ENCODE measurements around the gene KLHL10. TPM values are rescaled to one million over a fixed set of nuclear protein-coding genes. Genes with fewer than 3 reads are reported as not detected.
"Not testable (repeated sequence)": the region's sequence is repeated elsewhere in the genome, so short reads cannot be mapped to it uniquely, and the experiment has no call there.

KLHL10 gene
- total RNA-seq, 1 donor from 2014 or later, result not detected

DNA sequence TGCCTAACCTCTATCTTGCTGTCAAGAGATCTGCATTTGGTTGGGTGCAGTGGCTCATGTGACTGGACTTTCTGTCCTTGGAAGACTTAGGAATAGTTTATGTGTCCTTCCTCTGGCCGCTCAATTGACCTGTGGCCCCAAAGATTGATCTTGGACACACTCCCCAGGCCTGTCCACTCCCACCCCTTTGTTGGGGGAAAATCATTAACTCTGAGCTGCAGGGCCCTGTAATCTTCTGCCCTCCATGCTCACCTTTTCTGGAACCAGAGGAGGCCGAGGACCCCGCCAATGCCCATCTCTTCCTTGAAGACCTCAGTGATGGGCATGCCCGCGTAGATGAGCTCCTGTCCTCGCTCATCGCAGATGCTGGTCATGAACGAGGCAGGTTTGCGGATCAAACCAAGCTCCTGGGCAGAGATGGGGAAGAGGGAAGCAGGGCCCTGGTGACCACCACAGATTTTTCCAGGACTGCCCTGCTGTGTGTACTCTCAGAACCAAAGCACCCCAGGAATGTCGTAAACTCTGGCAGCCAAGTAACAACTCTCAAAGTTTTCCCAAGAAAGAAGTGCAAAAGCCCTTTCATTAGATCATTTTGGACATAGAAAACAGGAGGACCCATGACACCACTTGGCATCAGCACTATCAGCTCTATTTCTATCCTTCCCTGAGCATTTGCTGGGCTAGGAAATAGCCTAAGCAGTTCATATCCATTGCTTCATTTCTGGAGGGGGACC is 36.1 kb downstream of the KLHL10 start:
- no peak overlapping the region for H3K27ac ChIP-seq
- no peaks in the 10 kb centered on the region for H3K4me1 ChIP-seq
- H3K9me3 ChIP-seq, result no peaks in the 10 kb centered on the region
- H3K36me3 ChIP-seq, result peaks cover 43 to 72% of the 10 kb centered on the region in 2 donors
- no peak for DNase-seq (ENCODE audit: low spot score in 2 of 2)
- TF ChIP-seq, protein P1, sequence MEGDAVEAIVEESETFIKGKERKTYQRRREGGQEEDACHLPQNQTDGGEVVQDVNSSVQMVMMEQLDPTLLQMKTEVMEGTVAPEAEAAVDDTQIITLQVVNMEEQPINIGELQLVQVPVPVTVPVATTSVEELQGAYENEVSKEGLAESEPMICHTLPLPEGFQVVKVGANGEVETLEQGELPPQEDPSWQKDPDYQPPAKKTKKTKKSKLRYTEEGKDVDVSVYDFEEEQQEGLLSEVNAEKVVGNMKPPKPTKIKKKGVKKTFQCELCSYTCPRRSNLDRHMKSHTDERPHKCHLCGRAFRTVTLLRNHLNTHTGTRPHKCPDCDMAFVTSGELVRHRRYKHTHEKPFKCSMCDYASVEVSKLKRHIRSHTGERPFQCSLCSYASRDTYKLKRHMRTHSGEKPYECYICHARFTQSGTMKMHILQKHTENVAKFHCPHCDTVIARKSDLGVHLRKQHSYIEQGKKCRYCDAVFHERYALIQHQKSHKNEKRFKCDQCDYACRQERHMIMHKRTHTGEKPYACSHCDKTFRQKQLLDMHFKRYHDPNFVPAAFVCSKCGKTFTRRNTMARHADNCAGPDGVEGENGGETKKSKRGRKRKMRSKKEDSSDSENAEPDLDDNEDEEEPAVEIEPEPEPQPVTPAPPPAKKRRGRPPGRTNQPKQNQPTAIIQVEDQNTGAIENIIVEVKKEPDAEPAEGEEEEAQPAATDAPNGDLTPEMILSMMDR (IDR thresholded peaks at IDR 0.05), result no peak
- no peaks in the 10 kb centered on the region for H3K27me3 ChIP-seq
- no peak overlapping the region for H3K4me3 ChIP-seq
- intact Hi-C loops (cut with DNase I), result loop anchor here (10.0 kb wide), 1 partner anchor 139 kb away; the partner anchor contains the start of gene HAP1

DNA sequence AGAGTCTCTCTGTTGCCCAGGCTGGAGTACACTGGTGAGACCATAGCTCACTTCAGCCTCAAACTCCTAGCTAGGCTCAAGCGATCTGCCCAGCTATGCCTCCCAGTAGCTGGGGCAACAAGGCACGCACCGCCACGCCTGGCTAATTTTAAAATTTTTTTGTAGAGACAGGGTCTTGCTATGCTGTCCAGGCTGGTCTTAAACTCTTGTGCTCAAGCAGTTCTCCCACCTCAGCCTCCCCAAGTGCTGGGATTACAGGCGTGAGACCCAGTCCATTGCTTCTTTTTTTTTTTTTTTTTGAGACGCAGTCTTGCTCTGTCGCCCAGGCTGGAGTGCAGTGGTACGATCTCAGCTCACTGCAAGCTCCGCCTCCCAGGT is 36.7 kb downstream of the KLHL10 start:
- intact Hi-C loops (cut with DNase I), result loop anchor here (10.0 kb wide), 1 partner anchor 139 kb away; the partner anchor contains the start of gene HAP1
- H3K9me3 ChIP-seq; H3K4me3 ChIP-seq; H3K27ac ChIP-seq; H3K4me1 ChIP-seq; DNase-seq (ENCODE audit: low spot score in 2 of 2); H3K27me3 ChIP-seq: not testable (repeated sequence)
- peaks cover 49 to 69% of the 10 kb centered on the region in 2 donors for H3K36me3 ChIP-seq

DNA sequence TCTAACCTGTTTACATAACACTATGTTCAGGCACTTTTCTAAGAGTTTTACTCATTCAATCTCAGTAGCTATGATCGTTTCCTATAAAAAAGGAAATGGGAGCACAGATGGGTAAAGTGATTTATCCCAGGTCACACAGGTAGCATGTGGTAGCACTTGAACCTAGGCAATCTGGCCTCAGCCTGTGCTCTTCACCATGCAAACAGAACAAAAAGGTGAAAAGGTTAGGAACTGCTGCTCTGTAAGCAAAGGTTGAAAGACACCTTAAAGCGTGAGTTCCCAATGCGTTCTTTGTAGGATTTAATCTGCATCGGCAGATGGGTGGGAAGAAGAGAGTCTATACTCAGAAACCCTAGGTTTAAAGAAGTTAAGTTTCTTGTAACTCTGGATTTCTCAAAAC is 42.5 kb downstream of the KLHL10 start:
- H3K36me3 ChIP-seq, result peaks cover 70 to 79% of the 10 kb centered on the region in 2 donors
- intact Hi-C loops (cut with DNase I), result no loop called here

DNA sequence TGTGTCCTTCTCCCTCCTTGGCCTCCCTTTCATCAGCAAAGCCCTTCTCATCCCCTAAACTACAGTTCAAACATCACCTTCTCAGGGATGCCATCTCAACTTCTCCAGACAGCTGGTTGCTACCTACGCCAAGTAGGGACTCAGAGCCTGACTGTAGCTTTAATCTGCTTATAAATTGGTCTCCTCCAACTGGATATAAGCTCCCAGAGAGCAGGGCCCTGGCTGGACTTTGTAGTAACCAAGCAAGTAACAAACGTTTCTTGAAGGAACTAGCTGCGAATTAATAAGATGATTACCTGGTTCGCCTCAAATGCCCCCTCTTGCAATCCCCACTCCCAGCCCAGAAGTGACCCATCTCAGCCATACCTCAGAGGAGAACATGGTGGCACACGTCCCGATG is 45.1 kb downstream of the KLHL10 start:
- peaks cover 88 to 91% of the 10 kb centered on the region in 2 donors for H3K36me3 ChIP-seq
- intact Hi-C loops (cut with DNase I), result no loop called here
- TF ChIP-seq, protein P1 (IDR thresholded peaks at IDR 0.05), result no peak

More for the DNA sequence above, 42.5 kb downstream of the KLHL10 start:
- TF ChIP-seq, protein P1 (IDR thresholded peaks at IDR 0.05), result no peak
- Histone ChIP-seq H3K27ac (no peak overlapping the region), H3K9me3 (no peaks in the 10 kb centered on the region), H3K4me1 (no peaks in the 10 kb centered on the region), H3K27me3 (no peaks in the 10 kb centered on the region), H3K4me3 (no peak overlapping the region)
- no peak for DNase-seq (ENCODE audit: low spot score in 2 of 2)

DNA sequence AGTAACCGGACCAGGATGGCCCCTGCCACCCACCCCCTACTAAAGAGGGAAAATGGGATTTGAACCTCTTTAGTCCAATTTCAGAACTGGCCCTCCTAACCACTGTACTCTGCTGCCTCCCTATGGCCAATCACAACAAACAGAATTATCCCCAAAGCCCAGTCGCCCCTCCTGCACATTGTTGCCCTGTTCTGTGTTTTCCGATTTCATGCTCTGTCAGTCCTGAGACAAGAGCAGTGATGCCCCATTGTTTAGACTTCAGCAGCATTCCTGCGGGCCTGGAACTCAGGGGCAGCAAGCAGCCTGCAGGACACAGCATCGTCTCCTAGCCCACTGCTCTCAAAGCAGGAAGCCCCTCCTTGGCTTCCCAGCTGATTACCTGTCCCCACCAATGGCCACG is 48.1 kb downstream of the KLHL10 start:
- DNase-seq (ENCODE audit: low spot score in 2 of 2), result no peak
- no peaks in the 10 kb centered on the region for H3K4me1 ChIP-seq
- TF ChIP-seq, protein P1 (IDR thresholded peaks at IDR 0.05), result no peak
- intact Hi-C loops (cut with DNase I), result no loop called here
- no peak overlapping the region for H3K27ac ChIP-seq
- no peaks in the 10 kb centered on the region for H3K27me3 ChIP-seq
- no peak overlapping the region for H3K4me3 ChIP-seq
- H3K36me3 ChIP-seq, result peaks cover 85 to 90% of the 10 kb centered on the region in 2 donors
- no peaks in the 10 kb centered on the region for H3K9me3 ChIP-seq

More for the DNA sequence above, 45.1 kb downstream of the KLHL10 start:
- no peaks in the 10 kb centered on the region for H3K9me3 ChIP-seq
- no peak overlapping the region for H3K4me3 ChIP-seq
- DNase-seq (ENCODE audit: low spot score in 2 of 2), result no peak
- no peak overlapping the region for H3K27ac ChIP-seq
- no peaks in the 10 kb centered on the region for H3K27me3 ChIP-seq
- no peaks in the 10 kb centered on the region for H3K4me1 ChIP-seq

DNA sequence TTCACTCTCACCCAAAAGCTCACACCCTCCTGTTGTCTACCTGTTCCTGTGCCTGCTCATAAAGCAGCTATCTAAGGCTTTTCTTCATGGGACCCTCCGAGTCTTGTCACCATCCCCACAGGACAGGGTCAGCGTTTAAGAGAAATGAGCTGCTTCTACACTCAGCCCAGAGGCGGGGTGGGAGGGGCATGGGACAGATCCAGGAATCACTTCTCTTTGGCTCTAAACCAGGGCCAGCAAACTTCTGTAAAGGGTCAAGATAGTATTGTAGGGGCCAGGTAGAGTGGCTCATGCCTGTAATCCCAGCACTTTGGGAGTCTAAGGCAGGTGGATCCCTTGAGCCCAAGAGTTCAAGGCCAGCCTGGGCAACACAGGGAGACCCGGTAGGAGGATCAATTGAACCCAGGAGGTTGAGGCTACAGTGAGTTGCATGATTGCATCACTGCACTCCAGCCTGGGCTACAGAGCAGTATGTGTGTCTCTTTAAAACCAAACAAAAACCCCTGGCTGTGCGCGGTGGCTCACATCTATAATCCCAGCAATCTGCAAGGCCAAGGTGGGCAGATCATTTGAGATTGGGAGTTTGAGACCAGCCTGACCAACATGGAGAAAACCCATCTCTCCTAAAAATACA is 50.8 kb downstream of the KLHL10 start:
- intact Hi-C loops (cut with DNase I), result no loop called here
- Histone ChIP-seq H3K4me1 (no peaks in the 10 kb centered on the region), H3K9me3 (no peaks in the 10 kb centered on the region), H3K36me3 (peaks cover 92 to 93% of the 10 kb centered on the region in 2 donors), H3K4me3 (no peak overlapping the region), H3K27me3 (no peaks in the 10 kb centered on the region), H3K27ac (no peak overlapping the region)
- TF ChIP-seq, protein P1 (IDR thresholded peaks at IDR 0.05), result no peak
- DNase-seq (ENCODE audit: low spot score in 2 of 2), result no peak

All from ascending aorta (tissue), 2 donors.